Erythroblast (primary cell): ENCODE results near the gene SCAF4.

ENCODE experiments used
- GATA1 ChIP-seq: IDR thresholded peaks from 2 replicates; pipeline ENCODE4 v1.6.1; 2011; ENCODE audit warnings: low read depth, mild to moderate bottlenecking, control low read depth, low read length, moderate library complexity
- POLR2A ChIP-seq: IDR thresholded peaks from 2 replicates; pipeline ENCODE4 v1.6.1; 2011; ENCODE audit warnings: mild to moderate bottlenecking, low read length

- no peak for TF ChIP-seq POLR2A
- TF ChIP-seq GATA1: no peak
Measured at GRCh38 chr21:31629972-31630711, 101.8 kb downstream of the SCAF4 start.
